ENCODE data around the gene POGLUT2.
A peak's percentile ranks its signal among the peaks of the same experiment; 100 is the strongest.

Gene POGLUT2

DNA sequence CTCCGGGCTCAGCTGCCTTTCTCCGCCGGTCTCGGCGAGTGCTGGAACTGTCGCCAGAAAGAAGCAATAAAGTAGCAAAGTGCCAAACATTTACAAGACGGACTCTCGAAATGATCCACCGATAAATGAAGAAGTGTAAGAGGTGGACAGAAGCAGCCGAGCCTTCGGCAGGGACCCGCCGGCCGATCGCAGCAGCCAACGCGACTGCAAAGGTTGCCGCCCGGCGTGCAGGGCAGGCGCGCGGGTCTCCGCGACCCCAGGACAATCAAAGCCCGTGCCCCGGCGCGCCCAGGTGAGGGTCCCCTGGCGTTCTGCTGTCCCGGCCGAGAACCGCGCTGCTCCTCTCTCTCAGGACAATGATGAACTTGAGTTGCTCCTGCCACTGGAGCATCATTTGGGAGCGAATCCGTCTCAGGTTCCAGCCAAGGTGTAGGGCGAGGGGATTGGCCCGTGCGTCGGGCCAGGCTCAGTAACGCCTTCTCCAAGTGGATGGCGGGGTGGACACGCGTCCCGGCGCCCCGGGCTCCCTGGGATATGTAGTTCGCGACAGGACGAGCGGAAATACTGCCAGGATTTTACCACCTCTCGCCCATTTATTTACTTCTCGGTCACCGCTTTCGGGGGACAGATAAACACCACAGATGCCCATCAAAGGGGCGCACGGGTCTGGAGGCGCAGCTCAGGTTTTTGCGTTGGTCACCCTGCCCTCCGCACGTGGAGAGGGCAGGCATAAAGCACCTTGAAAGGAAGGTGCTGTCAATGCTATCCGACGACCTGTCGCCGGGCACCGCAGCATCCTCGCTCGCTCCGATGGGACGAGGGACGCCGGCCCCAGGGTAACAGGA, at the start of gene POGLUT2, which contains the start of gene BIVM:
TSS of gene POGLUT2 (minus strand) at position 396 of the 845 bp plus-strand sequence. CDS start at position 90, 306 bp downstream.
TSS of gene BIVM (plus strand) at position 539 of the 845 bp plus-strand sequence. CDS start 8,149 bp downstream, outside the sequence.
- DNase-seq, result peak; percentile 94

GRCh38 chr13:102847272-102848234, 48.8 kb upstream of the POGLUT2 start:
- peak; percentile 65 for DNase-seq

DNA sequence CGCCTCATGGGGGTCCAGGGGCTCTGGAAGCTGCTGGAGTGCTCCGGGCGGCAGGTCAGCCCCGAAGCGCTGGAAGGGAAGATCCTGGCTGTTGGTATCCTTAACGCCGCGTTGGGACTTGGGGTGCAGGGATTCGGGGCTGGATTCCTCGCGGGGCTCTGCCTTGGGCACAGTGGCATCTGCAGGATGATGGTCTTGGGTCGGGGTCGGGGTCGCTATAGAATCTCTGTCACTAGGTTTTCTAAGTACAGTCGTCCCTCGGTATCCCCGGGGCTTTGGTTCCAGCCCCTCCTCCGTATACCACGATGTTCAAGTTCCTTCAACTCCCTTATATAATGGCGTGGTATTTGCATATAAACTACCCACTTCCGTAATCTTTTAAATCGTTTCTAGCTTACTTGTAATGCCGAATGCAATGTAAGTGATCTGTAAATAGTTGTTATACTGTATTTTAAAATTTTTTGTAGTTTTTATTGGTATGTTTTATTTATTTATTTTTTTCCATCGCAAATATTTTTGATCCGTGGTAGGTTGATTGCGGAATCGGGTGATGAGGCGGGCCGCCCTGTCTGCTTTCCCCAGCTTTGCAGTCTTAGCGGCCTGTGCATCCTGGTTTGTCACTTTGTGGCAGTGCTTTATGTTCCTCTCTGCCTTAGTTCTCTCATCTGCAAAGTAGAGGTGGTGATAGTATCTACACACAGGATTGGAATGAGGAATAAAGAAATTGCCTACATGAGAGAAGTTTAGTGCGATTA, 47.7 kb upstream of the POGLUT2 start:
- peak; percentile 70 for DNase-seq

- DNase-seq, result peak; percentile 95
Observed at GRCh38 chr13:102845630-102846260, 47.0 kb upstream of the POGLUT2 start, which contains the start of gene ERCC5. Gene ERCC5, plus strand, starts transcription at chr13:102846032. Its CDS starts 235 bp downstream, at chr13:102846267.

DNA sequence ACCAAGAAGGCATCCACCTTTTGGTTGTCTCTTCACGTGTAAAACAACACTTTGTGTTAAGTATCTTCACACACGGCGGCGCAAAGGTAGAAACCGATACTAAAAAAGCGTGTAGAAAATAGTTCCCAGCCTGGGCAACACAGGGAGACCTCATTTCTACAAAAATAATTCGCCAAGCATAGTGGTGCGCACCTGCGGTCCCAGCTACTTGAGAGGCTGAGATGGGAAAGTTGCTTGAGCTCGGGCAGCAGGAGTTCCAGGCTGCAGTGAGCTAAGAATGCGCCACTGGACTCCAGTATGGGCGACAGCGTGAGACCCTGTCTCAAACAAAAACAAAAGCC, 46.5 kb upstream of the POGLUT2 start:
- no peak for DNase-seq

GRCh38 chr13:102839462-102839861, 40.7 kb upstream of the POGLUT2 start:
- DNase-seq, result no peak

- no peak for DNase-seq
Observed at GRCh38 chr13:102838982-102839381, 40.2 kb upstream of the POGLUT2 start.

DNA sequence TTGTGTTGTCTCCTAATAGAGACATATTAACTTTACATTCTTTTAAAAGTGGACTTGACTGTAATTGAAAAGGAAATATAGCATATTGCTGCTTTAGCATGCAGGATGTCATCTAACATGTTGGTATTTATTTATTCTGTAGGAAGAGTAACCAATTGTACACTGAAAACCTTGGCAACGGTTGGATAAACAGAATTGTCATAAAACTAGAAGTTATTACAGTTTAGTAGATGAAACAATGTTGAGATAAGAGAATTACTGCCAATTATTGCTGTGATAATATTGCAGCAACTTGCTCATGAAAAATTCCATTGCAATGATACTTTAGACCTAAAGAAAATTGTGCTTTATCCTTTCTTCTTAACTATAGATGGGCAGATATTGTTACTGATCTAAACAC, 39.5 kb upstream of the POGLUT2 start:
- no peak for DNase-seq

- no peak for DNase-seq
Observed at GRCh38 chr13:102836471-102836870, 37.7 kb upstream of the POGLUT2 start.

DNA sequence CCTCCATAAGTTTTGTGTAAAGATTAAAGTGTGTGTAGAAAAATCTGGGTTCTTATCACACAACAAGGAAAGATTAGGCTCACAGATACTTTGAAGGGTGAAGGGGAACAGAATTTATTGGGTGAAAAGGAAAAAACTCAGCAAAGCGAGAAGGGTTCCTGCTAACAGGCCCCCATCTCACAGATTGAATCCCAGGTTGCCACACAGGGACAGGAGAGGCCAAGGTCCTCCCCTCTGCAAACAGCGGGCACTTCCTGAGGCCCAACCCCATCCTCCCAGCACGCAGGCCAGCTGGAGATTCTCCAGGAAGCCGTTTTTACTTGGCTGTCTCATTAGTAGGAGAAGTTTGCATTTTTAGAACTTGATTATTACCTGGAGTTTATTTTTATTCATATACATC, 31.9 kb upstream of the POGLUT2 start:
- no peak for DNase-seq

GRCh38 chr13:102825921-102826706, 27.3 kb upstream of the POGLUT2 start:
- DNase-seq, result no peak

DNA sequence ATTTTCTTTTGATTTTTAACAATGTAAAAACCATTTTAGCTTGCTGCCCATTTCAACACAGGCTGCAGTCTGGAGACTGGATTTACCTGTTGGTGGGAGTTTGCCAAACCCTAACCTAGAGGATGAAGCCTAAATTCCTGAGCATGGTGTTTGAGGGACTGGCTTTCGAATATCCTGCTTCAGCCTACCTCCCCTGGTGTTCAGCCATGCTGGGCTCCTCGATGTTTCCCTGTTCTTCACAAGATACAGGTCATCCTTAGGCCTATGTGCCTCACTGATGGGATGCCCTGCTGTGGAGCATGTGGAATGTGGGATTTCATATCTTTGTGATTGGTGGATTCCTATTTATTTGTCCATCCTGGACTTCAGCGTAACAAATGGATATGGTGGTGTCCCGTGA, 26.6 kb upstream of the POGLUT2 start:
- DNase-seq, result no peak

GRCh38 chr13:102817907-102818306, 19.1 kb upstream of the POGLUT2 start:
- no peak for DNase-seq

DNA sequence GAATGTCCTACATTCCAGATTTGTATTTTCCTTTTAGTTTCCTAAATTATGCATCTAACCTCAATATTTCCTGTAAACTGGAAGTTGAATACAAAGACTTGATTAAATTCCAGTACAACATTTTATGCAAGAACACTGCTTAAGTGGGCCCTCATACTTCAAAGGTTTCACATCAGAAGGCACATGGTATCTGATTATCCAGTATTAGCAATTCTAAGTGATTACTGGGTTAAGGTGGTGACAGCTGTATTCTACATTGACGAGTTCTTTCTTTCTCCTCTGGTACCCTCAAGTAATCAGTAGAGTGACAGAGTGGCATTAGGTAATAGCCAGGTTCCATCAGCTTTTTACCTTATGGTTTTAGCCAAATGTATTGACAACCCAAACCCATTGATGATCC, 18.5 kb upstream of the POGLUT2 start:
- no peak for DNase-seq

- DNase-seq, result no peak
Observed at GRCh38 chr13:102816708-102817107, 17.9 kb upstream of the POGLUT2 start.

DNA sequence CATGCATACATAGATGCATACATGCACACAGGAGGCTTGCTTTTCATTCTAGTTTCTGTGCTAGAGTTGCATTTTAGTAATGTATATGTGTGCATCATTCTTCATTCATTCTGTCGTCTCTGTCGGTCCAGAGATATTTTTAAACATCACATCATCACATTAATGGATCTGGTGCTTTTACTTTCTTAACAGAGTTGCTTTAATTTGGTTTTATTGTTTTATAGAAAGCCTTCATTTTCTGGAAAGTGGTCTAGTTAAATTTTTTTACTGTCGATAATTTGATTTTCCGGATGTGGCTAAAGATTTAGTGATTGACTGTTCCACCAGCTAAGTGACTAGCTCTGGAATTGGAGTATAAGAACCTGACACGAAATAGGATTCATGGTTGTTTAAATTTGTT, 17.0 kb upstream of the POGLUT2 start:
- DNase-seq, result no peak

GRCh38 chr13:102814793-102815192, 16.0 kb upstream of the POGLUT2 start:
- no peak for DNase-seq

- DNase-seq, result no peak
Observed at GRCh38 chr13:102814025-102814607, 15.3 kb upstream of the POGLUT2 start.

DNA sequence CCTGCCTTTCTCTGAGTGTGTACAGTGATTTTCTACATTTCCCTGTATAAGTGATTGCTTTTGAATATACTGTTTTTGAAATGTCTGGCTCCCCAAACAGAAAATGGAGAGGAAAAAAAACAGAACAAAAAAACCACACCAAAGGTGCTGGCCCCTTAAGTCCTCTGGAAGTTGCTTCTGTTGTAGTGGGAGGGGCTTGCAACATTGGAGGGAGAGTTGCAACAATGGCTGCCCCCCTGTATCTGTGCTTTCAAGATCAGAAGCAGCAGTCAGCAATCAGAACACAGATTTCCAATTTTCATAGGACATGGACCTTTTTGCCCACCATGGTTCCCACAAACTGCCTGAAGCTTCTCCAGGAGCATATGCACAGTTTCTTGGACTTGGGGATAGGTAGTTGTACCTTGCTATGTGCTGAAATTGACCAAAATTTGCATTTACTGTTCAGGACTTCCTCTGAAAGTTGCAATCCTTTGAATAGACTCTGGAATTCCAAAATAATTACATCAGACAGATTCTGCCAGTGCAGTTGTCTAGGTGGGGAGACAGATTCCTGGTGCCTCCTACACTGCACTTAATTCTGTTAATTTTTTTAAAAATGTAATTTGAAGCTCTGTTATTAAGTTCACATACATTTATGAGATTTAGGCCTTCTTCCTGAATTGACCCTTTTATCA, 14.0 kb upstream of the POGLUT2 start:
- no peak for DNase-seq

- no peak for DNase-seq
Observed at GRCh38 chr13:102807699-102808098, 8.9 kb upstream of the POGLUT2 start.

All from NCI-H2171 treated with DMSO at 0.1 percent for 48 hours (cell line).